Activated T-helper 9 cell treated with anti-CD3 and anti-CD28 coated beads, Interleukin-2, amount 50 U/mL, for 16 hours (primary cell): Measurements from ENCODE around the gene CCDC106.

Experiments
- DNase-seq: peaks from one replicate; pipeline ENCODE4 v3.0.0-alpha.2; 2020; ENCODE audit warnings: low read depth

Gene CCDC106

GRCh38 chr19:55697698-55698097 is 49.7 kb downstream of the CCDC106 start:
- no peak for DNase-seq

DNA sequence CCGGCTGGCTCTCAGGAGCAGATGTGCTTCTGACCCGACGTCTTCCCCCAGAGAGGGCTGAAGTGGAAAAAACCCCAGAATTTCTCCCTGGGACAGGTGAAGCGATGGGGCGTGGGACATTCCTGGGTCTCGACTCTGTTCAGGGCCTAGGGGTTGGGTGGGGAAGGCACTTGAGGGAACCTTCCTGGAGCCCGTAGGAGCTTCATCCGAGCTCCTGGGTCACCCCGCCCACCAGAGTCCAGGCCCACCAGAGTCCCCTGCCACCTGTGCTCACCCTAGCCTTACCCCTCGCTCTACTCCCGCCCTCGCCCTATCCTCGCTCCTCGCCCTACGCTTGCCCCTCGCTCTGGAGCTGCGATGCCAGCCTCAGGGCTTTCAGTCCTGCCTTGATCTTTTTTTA is 50.2 kb downstream of the CCDC106 start:
- no peak for DNase-seq

GRCh38 chr19:55699221-55699620 is 51.2 kb downstream of the CCDC106 start:
- DNase-seq: no peak

DNA sequence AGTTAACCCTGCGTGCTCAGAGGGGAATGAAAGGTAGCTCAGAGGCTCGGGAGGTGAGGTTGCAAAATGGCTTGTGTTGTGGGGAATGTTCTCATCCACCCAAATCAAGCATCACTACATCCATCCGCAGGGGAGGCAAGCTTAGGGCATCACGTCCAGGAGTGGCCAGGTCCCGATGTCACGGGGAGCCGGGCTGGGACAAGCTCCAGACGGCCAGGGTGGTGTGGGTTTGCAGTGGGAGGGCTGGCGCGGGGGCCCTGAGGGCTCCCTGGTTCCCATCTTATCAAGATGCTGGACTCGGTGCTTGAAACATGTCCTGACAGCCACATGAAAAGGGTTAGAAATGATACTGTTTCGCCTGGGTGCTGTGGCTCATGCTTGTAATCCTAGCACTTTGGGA is 52.8 kb downstream of the CCDC106 start:
- no peak for DNase-seq

GRCh38 chr19:55702131-55702627 is 54.2 kb downstream of the CCDC106 start:
- DNase-seq: no peak
